Measurements from ENCODE around the gene BDKRB2. TPM values are rescaled to one million over a fixed set of nuclear protein-coding genes. Genes with fewer than 3 reads are reported as not detected.

Gene BDKRB2
- total and polyA plus RNA-seq, 8 donors: 3.8 to 9.6 (median 6.6) TPM

DNA sequence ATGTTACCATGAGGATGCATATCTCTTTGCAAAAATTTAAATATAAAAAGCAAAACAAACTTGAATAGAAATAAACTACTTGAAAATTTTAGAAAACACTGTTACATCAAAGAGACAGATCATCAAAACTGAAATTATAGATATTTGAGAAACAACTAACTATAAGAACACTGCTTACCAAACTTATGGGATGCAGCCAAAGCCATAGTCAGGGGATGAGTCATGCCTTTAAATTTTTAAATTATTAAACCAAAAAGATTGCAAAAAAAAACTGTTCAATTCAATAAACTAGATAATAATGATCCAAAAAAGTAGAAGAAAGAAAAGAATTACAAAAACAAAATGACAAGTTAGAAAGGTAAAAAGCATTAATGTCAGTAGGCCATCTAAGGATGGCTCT lies 7.5 kb downstream of the BDKRB2 start:
- no peak for TF ChIP-seq CTCF (IDR thresholded peaks at IDR 0.05)

GRCh38 chr14:96212896-96213295 lies 8.3 kb downstream of the BDKRB2 start:
- Histone ChIP-seq H3K4me1 (no peaks in the 10 kb centered on the region), H3K27me3 (no peaks in the 10 kb centered on the region), H3K36me3 (no peaks in the 10 kb centered on the region), H3K4me3 (no peak overlapping the region), H3K27ac (no peak overlapping the region), H3K9me3 (no peaks in the 10 kb centered on the region)
- no peak for FAIRE-seq
- 81 to 95% methylated on average over 4 of the region's 4 CpGs for WGBS, 2 donors
- DNase-seq: no peak
- intact Hi-C loops (cut with DNase I): no loop called here
- ATAC-seq: no peak
- no peak for TF ChIP-seq CTCF (IDR thresholded peaks at IDR 0.05)

More for the DNA sequence above, 7.5 kb downstream of the BDKRB2 start:
- no peaks in the 10 kb centered on the region for H3K4me1 ChIP-seq
- H3K4me3 ChIP-seq: no peak overlapping the region
- H3K9me3 ChIP-seq: no peaks in the 10 kb centered on the region
- H3K27me3 ChIP-seq: no peaks in the 10 kb centered on the region
- H3K36me3 ChIP-seq: no peaks in the 10 kb centered on the region
- DNase-seq: no peak
- H3K27ac ChIP-seq: no peak overlapping the region
- no peak for FAIRE-seq
- intact Hi-C loops (cut with DNase I): no loop called here
- ATAC-seq: no peak

GRCh38 chr14:96213871-96214465 lies 9.3 kb downstream of the BDKRB2 start:
- no peak overlapping the region for H3K4me3 ChIP-seq
- H3K36me3 ChIP-seq: no peaks in the 10 kb centered on the region
- no peak overlapping the region for H3K27ac ChIP-seq
- no peaks in the 10 kb centered on the region for H3K9me3 ChIP-seq
- no peaks in the 10 kb centered on the region for H3K4me1 ChIP-seq
- no peak for FAIRE-seq
- no peak for ATAC-seq
- 81 to 84% methylated on average over 9 to 10 of the region's 10 CpGs for WGBS, 2 donors
- no peaks in the 10 kb centered on the region for H3K27me3 ChIP-seq
- DNase-seq: no peak
- intact Hi-C loops (cut with DNase I): no loop called here
- TF ChIP-seq CTCF (IDR thresholded peaks at IDR 0.05): no peak

GRCh38 chr14:96214793-96215192 lies 10.2 kb downstream of the BDKRB2 start:
- FAIRE-seq: no peak
- DNase-seq: no peak
- Histone ChIP-seq H3K27me3 (no peaks in the 10 kb centered on the region), H3K4me1 (no peaks in the 10 kb centered on the region), H3K27ac (no peak overlapping the region), H3K36me3 (no peaks in the 10 kb centered on the region), H3K9me3 (no peaks in the 10 kb centered on the region), H3K4me3 (no peak overlapping the region)
- intact Hi-C loops (cut with DNase I): no loop called here
- ATAC-seq: no peak
- no peak for TF ChIP-seq CTCF (IDR thresholded peaks at IDR 0.05)
- WGBS, 2 donors: 78 to 85% methylated on average over 4 of the region's 4 CpGs

- intact Hi-C loops (cut with DNase I): no loop called here
- no peak overlapping the region for H3K4me3 ChIP-seq
- TF ChIP-seq CTCF (IDR thresholded peaks at IDR 0.05): no peak
- no peak for ATAC-seq
- DNase-seq: no peak
- no peaks in the 10 kb centered on the region for H3K27me3 ChIP-seq
- no peak for FAIRE-seq
- H3K4me1 ChIP-seq: no peaks in the 10 kb centered on the region
- no peak overlapping the region for H3K27ac ChIP-seq
- H3K36me3 ChIP-seq: no peaks in the 10 kb centered on the region
- no peaks in the 10 kb centered on the region for H3K9me3 ChIP-seq
- WGBS, 2 donors: 82 to 88% methylated on average over 7 of the region's 7 CpGs
Measured at GRCh38 chr14:96215452-96216244, 11.0 kb downstream of the BDKRB2 start.

All from pancreas (tissue), 10 donors.